Breast epithelium (tissue), 3 donors: ENCODE measurements around the gene ZNF385A.

Experiments used
- CTCF ChIP-seq, 3 donors: fragments of 450-650 bp; IDR thresholded peaks; one replicate each; pipeline ENCODE4 v1.5.1; 2016 to 2017; ENCODE audit warnings: antibody characterized with exemption in 3 of 3, mild to moderate bottlenecking in 3 of 3, moderate library complexity in 3 of 3
- POLR2A ChIP-seq: fragments of 450-650 bp; IDR thresholded peaks from one replicate; pipeline ENCODE4 v1.6.1; 2016; ENCODE audit warnings: antibody characterized with exemption, mild to moderate bottlenecking, moderate library complexity
- POLR2AphosphoS5 ChIP-seq, 3 donors: sonication (generic); formaldehyde crosslinking; IDR thresholded peaks; one replicate each; pipeline ENCODE4 v1.6.1; 2017; ENCODE audit warnings: antibody characterized with exemption in 3 of 3

- TF ChIP-seq CTCF (IDR thresholded peaks at IDR 0.05) (no peak), POLR2A (no peak), POLR2AphosphoS5 (IDR thresholded peaks at IDR 0.05) (no peak)
Measured at GRCh38 chr12:54356228-54356627, 28.3 kb downstream of the ZNF385A start.
